GM19468 (cell line): ENCODE measurements around the gene ZNF133.

Source experiments
- ATAC-seq: cut with Tn5 transposase; IDR thresholded peaks from one replicate; pipeline ENCODE4 v1.9.1; 2021; ENCODE audit warnings: mild to moderate bottlenecking, moderate library complexity, moderate number of reproducible peaks; ENCODE audit not compliant: unreplicated experiment; ENCODE audit errors: extremely low read depth

Gene ZNF133

DNA sequence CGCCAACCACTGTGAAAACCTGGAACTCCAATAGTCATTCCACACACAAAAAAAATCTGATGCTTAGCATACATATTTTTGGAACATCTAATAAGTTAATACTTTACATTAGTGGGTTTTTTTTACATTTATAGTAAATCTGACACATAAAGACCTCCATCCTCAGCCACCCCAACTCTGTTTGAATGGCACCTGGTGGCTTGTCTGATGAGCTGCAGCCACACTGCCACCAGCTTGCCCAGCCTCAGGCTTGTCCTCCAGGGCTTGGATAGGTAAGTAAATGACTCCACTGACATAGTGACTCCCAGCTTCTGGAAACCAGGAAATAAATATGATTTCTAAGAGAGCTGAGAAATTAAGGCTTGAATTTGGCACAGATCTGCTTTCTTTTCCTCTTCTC lies 71.5 kb downstream of the ZNF133 start:
- no peak for ATAC-seq

GRCh38 chr20:18360635-18361034 lies 72.3 kb downstream of the ZNF133 start:
- ATAC-seq = no peak

GRCh38 chr20:18361678-18362077 lies 73.4 kb downstream of the ZNF133 start:
- no peak for ATAC-seq

DNA sequence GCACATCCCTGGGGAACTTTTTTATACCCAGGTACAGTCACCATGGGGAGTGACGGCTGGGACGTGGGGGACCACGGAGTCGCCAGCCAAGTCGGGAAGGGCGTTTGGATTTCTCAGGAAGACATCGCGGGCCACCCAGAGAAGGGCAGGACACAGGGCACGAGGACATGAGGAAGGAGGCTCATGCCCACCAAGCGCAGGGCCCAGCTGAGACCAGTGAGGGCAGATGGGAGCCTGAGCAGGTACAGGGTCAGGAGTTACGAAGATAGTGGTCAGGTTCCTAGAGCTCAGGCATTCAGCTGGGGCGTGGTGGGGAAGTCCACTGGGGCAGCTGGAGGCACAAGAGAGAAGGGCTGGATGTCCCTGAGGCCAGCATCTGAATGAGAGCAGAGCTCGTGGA lies 74.6 kb downstream of the ZNF133 start:
- ATAC-seq = no peak

DNA sequence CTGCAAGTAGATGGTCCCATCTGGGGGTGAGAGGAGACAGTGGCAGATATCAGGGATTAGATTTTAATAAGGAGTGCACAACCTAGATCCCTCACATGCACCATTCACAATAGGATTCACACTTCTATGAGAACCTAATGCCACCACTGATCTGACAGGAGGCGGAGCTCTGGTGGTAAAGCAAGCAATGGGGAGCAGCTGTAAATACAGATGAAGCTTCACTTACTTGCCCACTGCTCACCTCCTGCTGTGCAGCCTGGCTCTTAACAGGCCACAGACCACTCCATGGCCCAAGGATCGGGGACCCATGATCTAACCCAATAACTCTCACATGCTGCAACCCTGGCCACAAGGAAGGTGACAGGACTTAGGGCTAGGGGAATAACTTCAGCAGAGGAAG lies 75.4 kb downstream of the ZNF133 start:
- ATAC-seq = no peak

DNA sequence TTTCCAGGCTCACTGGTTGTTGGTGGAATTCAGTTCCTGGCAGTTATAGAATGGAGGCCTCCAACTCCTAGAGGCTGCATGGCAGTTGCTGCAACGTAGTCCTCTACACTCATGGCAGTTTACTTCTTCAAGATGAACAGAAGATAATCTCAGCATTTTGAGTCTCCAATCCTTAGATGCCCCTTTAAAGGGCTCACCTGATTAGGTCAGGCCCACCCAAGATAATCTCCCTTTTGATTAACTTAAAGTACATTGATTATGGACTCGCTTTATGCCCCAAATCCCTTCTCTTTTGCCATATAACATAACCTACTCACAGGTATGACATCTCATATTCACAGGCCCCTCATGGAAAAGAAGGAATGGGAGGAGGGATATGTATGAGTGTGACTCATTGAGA lies 76.4 kb downstream of the ZNF133 start:
- no peak for ATAC-seq
